Measurements from ENCODE around the gene RASSF5. TPM values are rescaled to one million over a fixed set of nuclear protein-coding genes. Genes with fewer than 3 reads are reported as not detected.

The RASSF5 gene
- total RNA-seq, 2 experiments from 2014 or later: 184 to 216 TPM

DNA sequence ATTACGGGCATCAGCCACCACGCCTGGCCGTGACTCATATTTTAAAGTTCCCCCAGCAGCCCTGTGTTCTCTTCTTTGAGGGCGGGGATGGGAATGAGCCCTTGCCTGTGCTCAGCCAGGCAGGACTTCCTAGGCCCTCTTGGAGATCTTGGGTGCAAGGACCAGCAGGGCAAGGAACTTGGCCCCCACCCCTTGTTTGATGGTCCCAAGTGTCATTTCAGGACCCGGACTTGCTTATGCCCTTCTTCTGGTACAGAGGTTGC, 9.3 kb downstream of the RASSF5 start:
- no peaks in the 10 kb centered on the region for H3K9me3 Mint-ChIP-seq (ENCODE audit: low read depth)
- no peak for DNase-seq
- H3K4me3 Mint-ChIP-seq: no peak overlapping the region
- ATAC-seq: no peak
- peaks cover 9% of the 10 kb centered on the region for H3K27me3 Mint-ChIP-seq
- peaks cover 5% of the 10 kb centered on the region for H3K4me1 Mint-ChIP-seq
- CTCF ChIA-PET: interaction anchor here (0.8 to 2.5 kb wide), 3 partner anchors 27 to 75 kb away, joined by 3 to 7 read pairs (median 5); no protein-coding TSS in a partner anchor
- no peak overlapping the region for H3K27ac Mint-ChIP-seq
- no peaks in the 10 kb centered on the region for H3K36me3 Mint-ChIP-seq

DNA sequence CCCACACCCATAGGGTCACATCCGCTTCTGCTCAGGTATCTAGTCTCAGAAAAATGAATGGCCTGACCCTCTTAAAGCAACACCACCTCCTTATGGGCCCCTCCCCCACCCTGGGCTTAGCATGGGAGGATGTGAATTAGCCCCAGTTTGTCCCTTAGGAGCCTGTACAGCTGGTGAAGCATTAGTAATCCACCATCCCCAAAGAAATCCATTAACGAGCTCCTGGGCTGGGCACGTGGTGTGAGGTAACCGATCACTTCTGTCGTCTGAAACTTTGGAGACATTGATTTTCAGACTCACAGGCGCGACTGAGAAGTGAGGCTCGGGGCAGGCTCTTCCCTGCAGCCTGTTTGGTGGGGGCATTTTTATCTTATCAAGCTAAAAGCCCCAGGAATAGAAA, 10.5 kb downstream of the RASSF5 start:
- Mint-ChIP-seq H3K4me3 (no peak overlapping the region), H3K9me3 (ENCODE audit: low read depth) (no peaks in the 10 kb centered on the region), H3K27ac (no peak overlapping the region), H3K27me3 (peaks cover 9% of the 10 kb centered on the region), H3K36me3 (no peaks in the 10 kb centered on the region), H3K4me1 (peaks cover 5% of the 10 kb centered on the region)
- ATAC-seq (no peak), DNase-seq (no peak)
- CTCF ChIA-PET: interaction anchor here (1.0 to 1.4 kb wide), 5 partner anchors 9 to 147 kb away, joined by 3 to 4 read pairs (median 3); no protein-coding TSS in a partner anchor

DNA sequence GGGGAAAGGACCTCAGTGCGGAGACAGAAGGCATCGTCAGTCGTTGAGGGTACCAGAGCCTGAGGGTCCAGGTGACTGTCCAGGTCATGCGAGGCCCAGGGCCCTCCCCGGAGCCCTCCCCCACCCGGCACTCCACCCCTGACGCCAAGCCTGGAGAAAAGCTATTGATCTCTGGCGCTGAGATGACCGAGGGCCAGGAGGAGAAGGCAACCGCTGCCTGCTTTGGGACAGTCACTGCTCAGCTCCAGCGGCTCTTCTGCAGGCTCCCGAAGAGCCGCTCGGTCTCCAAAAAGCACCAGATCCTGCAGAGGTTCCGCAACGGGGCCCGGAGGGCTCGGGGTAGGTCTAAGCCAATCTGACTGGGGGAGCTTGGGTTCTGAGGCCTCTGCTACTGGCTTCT, 10.9 kb downstream of the RASSF5 start:
- Mint-ChIP-seq H3K4me1 (peaks cover 5% of the 10 kb centered on the region), H3K4me3 (no peak overlapping the region), H3K27me3 (peaks cover 9% of the 10 kb centered on the region), H3K36me3 (no peaks in the 10 kb centered on the region), H3K9me3 (ENCODE audit: low read depth) (no peaks in the 10 kb centered on the region), H3K27ac (no peak overlapping the region)
- CTCF ChIA-PET: interaction anchor here (0.6 to 1.4 kb wide), 6 partner anchors 9 to 147 kb away, joined by 3 to 4 read pairs (median 3); no protein-coding TSS in a partner anchor
- ATAC-seq (no peak), DNase-seq (no peak)

DNA sequence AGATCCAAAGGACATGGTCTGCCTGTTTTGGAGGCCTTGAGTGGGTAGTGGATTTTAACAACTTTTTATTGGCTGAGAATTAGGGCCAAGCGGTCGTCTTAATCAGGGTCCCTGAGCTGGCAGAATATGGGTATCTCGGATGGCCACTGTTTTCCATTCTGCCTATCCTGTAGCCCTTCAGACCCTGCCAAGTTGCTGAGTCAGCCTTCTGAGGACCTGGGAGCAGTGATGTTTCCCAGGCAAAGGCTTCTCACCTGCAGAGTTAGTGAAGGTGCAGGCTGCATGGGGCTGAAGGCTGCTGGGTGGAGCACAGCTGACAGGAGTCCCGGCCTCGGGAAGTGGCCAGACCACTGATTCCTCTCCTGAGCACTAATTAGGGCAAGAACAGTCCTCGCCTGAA, 11.4 kb downstream of the RASSF5 start:
- Mint-ChIP-seq H3K4me1 (peaks cover 5% of the 10 kb centered on the region), H3K27me3 (peaks cover 9% of the 10 kb centered on the region), H3K27ac (no peak overlapping the region), H3K36me3 (no peaks in the 10 kb centered on the region), H3K9me3 (ENCODE audit: low read depth) (no peaks in the 10 kb centered on the region), H3K4me3 (no peak overlapping the region)
- no peak for ATAC-seq
- CTCF ChIA-PET: interaction anchor here (0.6 to 1.4 kb wide), 3 partner anchors 8 to 40 kb away, joined by 3 to 4 read pairs (median 3); no protein-coding TSS in a partner anchor
- no peak for DNase-seq

- DNase-seq: no peak
- ATAC-seq: no peak
- Mint-ChIP-seq H3K36me3 (no peaks in the 10 kb centered on the region), H3K27ac (no peak overlapping the region), H3K4me1 (peaks cover 5% of the 10 kb centered on the region), H3K27me3 (peaks cover 3% of the 10 kb centered on the region), H3K4me3 (no peak overlapping the region), H3K9me3 (ENCODE audit: low read depth) (no peaks in the 10 kb centered on the region)
- CTCF ChIA-PET: interaction anchor here (1.0 to 2.0 kb wide), 3 partner anchors 24 to 91 kb away, joined by 4 read pairs; partner anchors contain the start of gene EIF2D
These were observed 13.8 kb downstream of the RASSF5 start for GRCh38 chr1:206521127-206521526.

DNA sequence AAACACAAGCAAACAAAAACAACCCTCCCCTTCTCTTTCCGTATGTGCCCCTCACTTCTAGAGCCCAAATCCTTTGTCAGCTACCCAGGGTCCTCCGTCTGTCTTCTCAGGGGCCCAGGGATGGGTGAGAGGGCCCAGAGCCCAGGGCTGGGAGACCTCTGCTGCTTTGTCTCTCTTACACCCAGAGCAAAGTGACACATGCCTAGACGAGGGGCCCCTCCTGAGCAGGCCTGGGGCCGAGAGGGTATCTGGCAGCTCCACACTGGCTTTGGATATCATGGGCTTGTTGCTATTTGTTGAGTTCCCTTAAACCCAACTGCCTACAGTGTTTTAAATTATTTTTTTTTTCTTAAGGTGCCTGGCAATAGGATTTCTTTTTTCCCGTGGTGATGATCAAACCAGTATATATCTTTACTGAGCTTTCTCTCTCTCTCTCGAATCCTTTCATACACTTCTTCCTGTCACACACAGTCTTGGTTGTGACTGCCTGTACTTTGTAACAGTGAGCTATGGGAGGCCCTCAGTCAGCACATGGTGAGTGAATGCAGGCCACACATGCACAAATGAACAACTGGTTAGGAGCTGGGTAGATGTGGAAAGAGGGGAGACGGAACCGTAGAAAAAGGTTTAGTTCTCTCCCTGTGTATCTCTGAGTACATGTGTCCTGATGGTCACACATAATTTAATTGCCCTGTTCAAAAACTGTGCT, 14.5 kb downstream of the RASSF5 start:
- CTCF ChIA-PET: interaction anchor here (1.0 to 2.0 kb wide), 6 partner anchors 23 to 142 kb away, joined by 4 to 9 read pairs (median 4); partner anchors contain the start of gene EIF2D
- Mint-ChIP-seq H3K9me3 (ENCODE audit: low read depth) (no peaks in the 10 kb centered on the region), H3K27me3 (no peaks in the 10 kb centered on the region), H3K36me3 (no peaks in the 10 kb centered on the region), H3K27ac (no peak overlapping the region), H3K4me3 (no peak overlapping the region), H3K4me1 (peaks cover 2% of the 10 kb centered on the region)
- DNase-seq (no peak), ATAC-seq (no peak)

DNA sequence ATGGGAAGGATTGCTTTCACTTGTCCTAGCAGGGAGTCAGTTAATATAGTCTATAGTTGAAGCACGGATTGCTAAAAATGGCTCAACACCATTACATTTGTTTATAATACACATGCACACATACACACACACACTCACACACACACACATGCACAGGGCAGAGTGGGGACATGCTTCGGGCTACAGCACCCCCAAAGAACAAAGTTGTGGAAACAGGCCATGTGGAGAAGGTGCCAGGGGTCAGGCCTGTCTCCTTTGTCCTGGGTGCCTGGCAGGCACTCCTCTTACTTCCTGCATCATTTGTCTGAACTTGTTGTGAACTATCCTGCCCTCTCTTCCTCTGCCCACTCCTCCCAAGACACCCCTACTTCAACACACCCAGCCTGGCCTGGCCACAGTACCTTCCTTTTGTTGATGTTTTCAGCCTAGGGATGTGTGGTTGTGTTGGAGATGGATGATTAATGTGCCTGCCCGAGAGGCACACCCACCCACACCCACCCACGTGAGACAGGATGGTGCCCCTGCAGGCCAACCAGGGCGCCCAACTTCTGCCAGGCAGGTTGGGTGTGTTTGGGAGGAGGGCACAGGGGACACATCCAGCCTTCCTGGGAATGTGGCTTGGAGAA, 17.5 kb downstream of the RASSF5 start:
- CTCF ChIA-PET: interaction anchor here (1.4 to 1.7 kb wide), 3 partner anchors 20 to 74 kb away, joined by 3 to 7 read pairs (median 5); no protein-coding TSS in a partner anchor
- Mint-ChIP-seq H3K9me3 (ENCODE audit: low read depth) (no peaks in the 10 kb centered on the region), H3K27ac (no peak overlapping the region), H3K4me1 (peaks cover 2% of the 10 kb centered on the region), H3K36me3 (no peaks in the 10 kb centered on the region), H3K4me3 (no peak overlapping the region), H3K27me3 (no peaks in the 10 kb centered on the region)
- no peak for DNase-seq
- ATAC-seq: peak; percentile 45

DNA sequence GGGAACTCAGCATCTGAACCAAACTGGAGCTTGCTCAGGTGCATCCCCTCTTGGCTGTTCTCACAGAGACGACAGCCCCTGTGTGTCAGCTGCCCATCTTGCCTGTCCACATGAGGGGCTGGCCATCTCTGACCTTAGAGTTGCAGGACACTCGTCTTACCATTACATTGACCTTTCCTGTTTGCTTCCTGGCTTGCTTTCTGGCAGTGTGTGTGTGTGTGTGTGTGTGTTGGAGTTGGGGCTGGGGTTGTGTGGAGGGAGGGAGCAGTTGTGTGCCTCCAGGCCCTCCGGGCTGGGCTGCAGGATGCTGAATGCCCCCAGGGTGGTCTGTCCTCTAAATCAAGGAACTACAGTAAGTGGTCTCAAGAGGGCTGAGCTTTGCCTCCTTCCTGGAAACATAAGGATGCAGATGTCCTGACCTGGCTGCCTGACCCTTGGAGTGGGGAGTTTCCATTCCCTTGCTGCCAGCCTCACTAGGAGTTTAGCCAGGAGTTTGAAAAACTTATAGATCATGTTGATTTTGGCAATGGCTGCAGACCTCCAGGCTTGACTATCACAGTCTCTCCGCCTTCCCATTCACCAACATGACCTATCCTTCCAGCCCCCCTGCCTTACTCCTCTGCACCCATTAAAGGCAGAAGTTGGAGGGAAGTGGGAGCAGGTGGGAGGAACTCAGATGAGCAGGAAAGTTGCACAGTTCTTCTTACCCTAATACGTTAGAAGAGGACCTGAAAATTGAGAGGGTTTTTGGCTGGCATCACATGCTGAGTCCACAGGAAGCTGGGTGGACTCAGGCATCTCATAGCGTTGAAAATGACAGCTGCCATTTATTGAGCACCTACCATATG, 19.0 kb downstream of the RASSF5 start:
- no peaks in the 10 kb centered on the region for H3K36me3 Mint-ChIP-seq
- H3K4me3 Mint-ChIP-seq: no peak overlapping the region
- CTCF ChIA-PET: interaction anchor here (0.9 to 1.7 kb wide), 5 partner anchors 8 to 72 kb away, joined by 3 to 7 read pairs (median 4); no protein-coding TSS in a partner anchor
- no peaks in the 10 kb centered on the region for H3K9me3 Mint-ChIP-seq (ENCODE audit: low read depth)
- DNase-seq (no peak), ATAC-seq (no peak)
- H3K4me1 Mint-ChIP-seq: peaks cover 2% of the 10 kb centered on the region
- H3K27ac Mint-ChIP-seq: no peak overlapping the region
- no peaks in the 10 kb centered on the region for H3K27me3 Mint-ChIP-seq

DNA sequence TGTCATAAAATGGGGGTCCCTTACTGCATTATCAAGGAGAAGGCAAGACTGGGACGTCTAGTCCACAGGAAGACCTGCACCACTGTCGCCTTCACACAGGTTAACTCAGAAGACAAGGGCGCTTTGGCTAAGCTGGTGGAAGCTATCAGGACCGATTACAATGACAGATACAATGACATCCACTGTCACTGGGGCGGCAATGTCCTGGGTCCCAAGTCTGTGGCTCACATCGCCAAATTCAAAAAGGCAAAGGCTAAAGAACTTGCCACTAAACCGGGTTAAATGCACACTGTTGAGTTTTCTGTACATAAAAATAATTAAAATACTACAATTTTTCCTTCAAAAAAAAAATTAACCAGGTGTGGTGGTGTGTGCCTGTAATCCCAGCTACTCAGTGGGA, 22.1 kb downstream of the RASSF5 start:
- H3K27ac Mint-ChIP-seq: no peak overlapping the region
- ATAC-seq: no peak
- H3K4me1 Mint-ChIP-seq: peaks cover 2% of the 10 kb centered on the region
- DNase-seq: no peak
- no peaks in the 10 kb centered on the region for H3K9me3 Mint-ChIP-seq (ENCODE audit: low read depth)
- H3K27me3 Mint-ChIP-seq: no peaks in the 10 kb centered on the region
- H3K4me3 Mint-ChIP-seq: no peak overlapping the region
- H3K36me3 Mint-ChIP-seq: no peaks in the 10 kb centered on the region
- CTCF ChIA-PET: interaction anchor here (0.6 kb wide), 1 partner anchor 15 kb away, joined by 3 read pairs; no protein-coding TSS in a partner anchor

DNA sequence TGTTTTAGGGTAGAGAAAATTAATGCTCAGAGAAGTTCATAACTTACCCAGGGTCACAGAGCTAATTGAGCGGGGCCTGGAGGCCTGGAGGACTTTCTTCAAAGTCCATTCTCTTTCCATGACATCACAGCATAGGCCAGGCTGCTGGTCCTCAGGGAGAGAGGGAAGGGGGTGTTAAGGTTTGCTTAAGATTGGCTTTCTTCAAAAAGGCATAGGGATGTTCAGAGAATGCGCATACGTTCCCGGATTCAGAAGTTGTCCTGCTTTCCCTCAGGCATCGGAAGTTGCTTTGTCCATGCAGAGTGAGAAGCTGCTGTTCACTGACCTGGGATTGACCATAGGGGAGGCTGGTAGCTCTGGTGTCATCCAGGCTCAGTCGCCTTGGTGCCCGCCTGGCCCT, 25.0 kb downstream of the RASSF5 start:
- Mint-ChIP-seq H3K27me3 (no peaks in the 10 kb centered on the region), H3K9me3 (ENCODE audit: low read depth) (no peaks in the 10 kb centered on the region), H3K27ac (no peak overlapping the region), H3K36me3 (no peaks in the 10 kb centered on the region), H3K4me1 (no peaks in the 10 kb centered on the region), H3K4me3 (no peak overlapping the region)
- no peak for ATAC-seq
- DNase-seq: no peak
- CTCF ChIA-PET: interaction anchor here (1.5 kb wide), 1 partner anchor 12 kb away, joined by 4 read pairs; no protein-coding TSS in a partner anchor

GRCh38 chr1:206534552-206534951, 27.2 kb downstream of the RASSF5 start:
- no peak overlapping the region for H3K27ac Mint-ChIP-seq
- no peaks in the 10 kb centered on the region for H3K27me3 Mint-ChIP-seq
- CTCF ChIA-PET: interaction anchor here (1.7 to 15.9 kb wide), 4 partner anchors 11 to 113 kb away, joined by 3 to 381 read pairs (median 20); no protein-coding TSS in a partner anchor

GRCh38 chr1:206535853-206536188, 28.5 kb downstream of the RASSF5 start:
- Mint-ChIP-seq H3K27ac (no peak overlapping the region), H3K4me1 (peaks cover 1% of the 10 kb centered on the region), H3K36me3 (no peaks in the 10 kb centered on the region), H3K27me3 (no peaks in the 10 kb centered on the region), H3K4me3 (no peak overlapping the region), H3K9me3 (ENCODE audit: low read depth) (no peaks in the 10 kb centered on the region)
- DNase-seq: no peak
- CTCF ChIA-PET: interaction anchor here (2.1 to 15.9 kb wide), 3 partner anchors 10 to 128 kb away, joined by 7 to 381 read pairs (median 35); no protein-coding TSS in a partner anchor
- ATAC-seq: no peak

More at GRCh38 chr1:206534552-206534951, 27.2 kb downstream of the RASSF5 start:
- Mint-ChIP-seq H3K4me1 (no peaks in the 10 kb centered on the region), H3K36me3 (no peaks in the 10 kb centered on the region), H3K9me3 (ENCODE audit: low read depth) (no peaks in the 10 kb centered on the region), H3K4me3 (no peak overlapping the region)
- DNase-seq (no peak), ATAC-seq (no peak)

- Mint-ChIP-seq H3K4me1 (peaks cover 1% of the 10 kb centered on the region), H3K27ac (no peak overlapping the region), H3K9me3 (ENCODE audit: low read depth) (no peaks in the 10 kb centered on the region), H3K4me3 (no peak overlapping the region), H3K36me3 (no peaks in the 10 kb centered on the region), H3K27me3 (no peaks in the 10 kb centered on the region)
- CTCF ChIA-PET: interaction anchor here (1.1 to 15.9 kb wide), 4 partner anchors 8 to 127 kb away, joined by 3 to 381 read pairs (median 21); partner anchors contain the start of gene RASSF5
- ATAC-seq: no peak
- DNase-seq: no peak
These were observed 29.8 kb downstream of the RASSF5 start for GRCh38 chr1:206537141-206537540.

Measured in activated CD8-positive, alpha-beta memory T cell treated with anti-CD3 and anti-CD28 coated beads, Interleukin-2, amount 10 ng/mL, durations not matched to agents 7 days and 5 days (primary cell).